Neural cell (in vitro differentiated cells): ENCODE measurements around the gene C1orf167. TPM values are rescaled to one million over a fixed set of nuclear protein-coding genes. Genes with fewer than 3 reads are reported as not detected.

Source experiments
- H2AFZ ChIP-seq: fragments of 200-600, 300-800 bp; sonication (generic), shearing (Covaris generic); 2 replicates; pipeline ENCODE4 v1.6.0; 2014; ENCODE audit warnings: low read depth, mild to moderate bottlenecking, antibody characterized with exemption, low read length, moderate library complexity
- H3F3A ChIP-seq: fragments of 200-600 bp; shearing (Covaris generic); 2 replicates; pipeline ENCODE4 v1.6.1; 2016; ENCODE audit warnings: mild to moderate bottlenecking, moderate library complexity, mixed read lengths, antibody characterized with exemption, low read length; ENCODE audit not compliant: insufficient read depth, poor library complexity, severe bottlenecking
- H3K27ac ChIP-seq: fragments of 200-600, 300-800 bp; sonication (generic), shearing (Covaris generic); 2 replicates; pipeline ENCODE4 v1.5.1; 2014; ENCODE audit warnings: mild to moderate bottlenecking, low read length, moderate library complexity
- H3K27me3 ChIP-seq: fragments of 300-800, 200-600 bp; sonication (generic), shearing (Covaris generic); 2 replicates; pipeline ENCODE4 v1.6.0; 2014; ENCODE audit warnings: mild to moderate bottlenecking, low read depth, low read length, moderate library complexity; ENCODE audit not compliant: insufficient read depth
- H3K36me3 ChIP-seq: fragments of 300-800, 200-600 bp; sonication (generic), shearing (Covaris generic); 2 replicates; pipeline ENCODE4 v1.5.1; 2014; ENCODE audit warnings: mild to moderate bottlenecking, antibody characterized with exemption, low read length, moderate library complexity; ENCODE audit not compliant: insufficient read depth
- H3K4me2 ChIP-seq: fragments of 300-800, 200-600 bp; sonication (generic), shearing (Covaris generic); 2 replicates; pipeline ENCODE4 v1.6.0; 2014; ENCODE audit warnings: mild to moderate bottlenecking, low read length
- H3K4me3 ChIP-seq: fragments of 300-800, 200-600 bp; sonication (generic), shearing (Covaris generic); 2 replicates; pipeline ENCODE4 v1.5.1; 2014; ENCODE audit warnings: mild to moderate bottlenecking, low read length, moderate library complexity
- H3K79me2 ChIP-seq: fragments of 200-600 bp; shearing (Covaris generic); replicated peaks from 2 replicates; pipeline ENCODE4 v1.6.0; 2014; ENCODE audit warnings: mild to moderate bottlenecking, low read length, moderate library complexity; ENCODE audit not compliant: insufficient read depth
- H3K9ac ChIP-seq: fragments of 300-800, 200-600 bp; sonication (generic), shearing (Covaris generic); 2 replicates; pipeline ENCODE4 v1.6.1; 2016; ENCODE audit warnings: mild to moderate bottlenecking, low read length, mixed read lengths
- H3K9me2 ChIP-seq: fragments of 200-600 bp; shearing (Covaris generic); 2 replicates; pipeline ENCODE4 v1.6.1; 2016; ENCODE audit warnings: mild to moderate bottlenecking, low read length, mixed read lengths; ENCODE audit not compliant: insufficient read depth
- H3K9me3 ChIP-seq: fragments of 200-600, 300-800 bp; sonication (generic), shearing (Covaris generic); 2 replicates; pipeline ENCODE4 v1.6.1; 2016; ENCODE audit warnings: mild to moderate bottlenecking, mixed run types, low read length, moderate library complexity, mixed read lengths
- H4K20me1 ChIP-seq: fragments of 200-600 bp; shearing (Covaris generic); 2 replicates; pipeline ENCODE4 v1.6.1; 2016; ENCODE audit warnings: mild to moderate bottlenecking, mixed run types; ENCODE audit not compliant: insufficient read depth
- CTCF ChIP-seq: fragments of 450-650 bp; IDR thresholded peaks from 2 replicates; pipeline ENCODE4 v1.5.1; 2014; ENCODE audit warnings: antibody characterized with exemption, mild to moderate bottlenecking, moderate library complexity; ENCODE audit not compliant: poor library complexity, severe bottlenecking
- EP300 ChIP-seq: fragments of 450-650 bp; conservative IDR thresholded peaks from 2 replicates; pipeline ENCODE4 v1.6.1; 2014; ENCODE audit warnings: antibody characterized with exemption, mild to moderate bottlenecking, moderate library complexity; ENCODE audit not compliant: poor library complexity, severe bottlenecking
- EZH2 ChIP-seq: fragments of 200-600, 300-800 bp; shearing (Covaris generic), sonication (generic); IDR thresholded peaks from 2 replicates; pipeline ENCODE4 v1.6.1; 2014; ENCODE audit warnings: antibody characterized with exemption, low read length, borderline replicate concordance, mild to moderate bottlenecking; ENCODE audit not compliant: insufficient read depth, poor library complexity, severe bottlenecking
- MXI1 ChIP-seq: fragments of 450-650 bp; conservative IDR thresholded peaks from 2 replicates; pipeline ENCODE4 v1.6.1; 2014; ENCODE audit warnings: antibody characterized with exemption, mild to moderate bottlenecking; ENCODE audit not compliant: poor library complexity, severe bottlenecking
- POLR2AphosphoS5 ChIP-seq: IDR thresholded peaks from 2 replicates; pipeline ENCODE4 v1.6.1; 2012
- RAD21 ChIP-seq: fragments of 450-650 bp; conservative IDR thresholded peaks from 2 replicates; pipeline ENCODE4 v1.6.1; 2014; ENCODE audit warnings: antibody characterized with exemption, mild to moderate bottlenecking, moderate library complexity
- REST ChIP-seq: IDR thresholded peaks from 2 replicates; pipeline ENCODE4 v1.6.1; 2012; ENCODE audit warnings: borderline replicate concordance
- SMC3 ChIP-seq: fragments of 450-650 bp; conservative IDR thresholded peaks from 2 replicates; pipeline ENCODE4 v1.6.1; 2014; ENCODE audit warnings: antibody characterized with exemption, mild to moderate bottlenecking, moderate library complexity; ENCODE audit not compliant: poor library complexity
- TAF1 ChIP-seq: IDR thresholded peaks from 2 replicates; pipeline ENCODE4 v1.6.1; 2012; ENCODE audit warnings: low read depth
- polyA plus RNA-seq: library from polyadenylated mRNA; depleted of rRNA; stranded (reverse); fragments of >200 nt; gene quantifications from 2 replicates; pipeline ENCODE4 v1.2.3, GENCODE V29; 2014

C1orf167 gene
- polyA plus RNA-seq, 1 donor from 2014 or later, result not detected

- Histone ChIP-seq H3K9me3 (no peaks in the 10 kb centered on the region), H3K4me2 (no peak overlapping the region), H3K27me3 (no peaks in the 10 kb centered on the region), H3K27ac (no peak overlapping the region), H3K9me2 (no peaks in the 10 kb centered on the region), H3K36me3 (no peaks in the 10 kb centered on the region), H3K4me3 (no peak overlapping the region), H4K20me1 (no peaks in the 10 kb centered on the region), H3K9ac (no peak overlapping the region), H3F3A (no peaks in the 10 kb centered on the region), H2AFZ (no peak overlapping the region), H3K79me2 (no peaks in the 10 kb centered on the region)
- TF ChIP-seq RAD21, result no peak
- no peak for TF ChIP-seq EP300
- TF ChIP-seq MXI1, result no peak
- TF ChIP-seq TAF1, result no peak
- TF ChIP-seq POLR2AphosphoS5, result no peak
- no peak for TF ChIP-seq EZH2
These were observed 48.9 kb upstream of the C1orf167 start for GRCh38 chr1:11713095-11713494.

GRCh38 chr1:11714831-11715575 is 47.0 kb upstream of the C1orf167 start:
- Histone ChIP-seq H3K27me3 (no peaks in the 10 kb centered on the region), H3K4me2 (no peak overlapping the region), H4K20me1 (no peaks in the 10 kb centered on the region), H3K9me2 (no peaks in the 10 kb centered on the region), H3K9me3 (no peaks in the 10 kb centered on the region), H3K79me2 (no peaks in the 10 kb centered on the region), H3K4me3 (no peak overlapping the region), H3K9ac (no peak overlapping the region), H3K36me3 (no peaks in the 10 kb centered on the region), H2AFZ (no peak overlapping the region), H3F3A (no peaks in the 10 kb centered on the region), H3K27ac (no peak overlapping the region)
- TF ChIP-seq TAF1 (no peak), RAD21 (no peak), REST (no peak), MXI1 (no peak), POLR2AphosphoS5 (no peak), CTCF (no peak), EZH2 (no peak), EP300 (no peak), SMC3 (no peak)
